HG03103 (cell line): ENCODE results near the gene GOLPH3L.
A peak's percentile ranks its signal among the peaks of the same experiment; 100 is the strongest.
"Not testable (repeated sequence)": the region's sequence is repeated elsewhere in the genome, so short reads cannot be mapped to it uniquely, and the experiment has no call there.

Experiments used
- ATAC-seq: cut with Tn5 transposase; IDR thresholded peaks from one replicate; pipeline ENCODE4 v1.9.1; 2021; ENCODE audit warnings: low read depth; ENCODE audit not compliant: unreplicated experiment

GOLPH3L gene

GRCh38 chr1:150661156-150661555 lies 35.8 kb downstream of the GOLPH3L start:
- ATAC-seq, result no peak

- ATAC-seq, result no peak
Observed at GRCh38 chr1:150660584-150660983, 36.4 kb downstream of the GOLPH3L start.

- not testable (repeated sequence) for ATAC-seq
Observed at GRCh38 chr1:150657064-150657463, 39.9 kb downstream of the GOLPH3L start.

- not testable (repeated sequence) for ATAC-seq
Observed at GRCh38 chr1:150654635-150655034, 42.3 kb downstream of the GOLPH3L start.

- no peak for ATAC-seq
Observed at GRCh38 chr1:150650193-150650592, 46.8 kb downstream of the GOLPH3L start.

- ATAC-seq, result no peak
Observed at GRCh38 chr1:150649441-150650075, 47.4 kb downstream of the GOLPH3L start.

- ATAC-seq, result no peak
Observed at GRCh38 chr1:150642296-150642695, 54.7 kb downstream of the GOLPH3L start.

GRCh38 chr1:150641126-150641815 lies 55.7 kb downstream of the GOLPH3L start:
- not testable (repeated sequence) for ATAC-seq

GRCh38 chr1:150638430-150638829 lies 58.5 kb downstream of the GOLPH3L start:
- not testable (repeated sequence) for ATAC-seq

- not testable (repeated sequence) for ATAC-seq
Observed at GRCh38 chr1:150634839-150635622, 61.9 kb downstream of the GOLPH3L start.

- ATAC-seq, result peak; percentile 86
Observed at GRCh38 chr1:150629115-150629928, 67.6 kb downstream of the GOLPH3L start, which contains the start of gene ENSA. ENSA (minus strand) TSS chr1:150629612; CDS start chr1:150629470, 142 bp downstream.

- no peak for ATAC-seq
Observed at GRCh38 chr1:150628766-150629114, 68.2 kb downstream of the GOLPH3L start.

GRCh38 chr1:150627826-150628410 lies 69.0 kb downstream of the GOLPH3L start:
- no peak for ATAC-seq

GRCh38 chr1:150626150-150626549 lies 70.8 kb downstream of the GOLPH3L start:
- no peak for ATAC-seq

- not testable (repeated sequence) for ATAC-seq
Observed at GRCh38 chr1:150624546-150624945, 72.4 kb downstream of the GOLPH3L start.

- not testable (repeated sequence) for ATAC-seq
Observed at GRCh38 chr1:150624134-150624533, 72.8 kb downstream of the GOLPH3L start.

- ATAC-seq, result no peak
Observed at GRCh38 chr1:150622303-150622975, 74.5 kb downstream of the GOLPH3L start.

- no peak for ATAC-seq
Observed at GRCh38 chr1:150621497-150622302, 75.3 kb downstream of the GOLPH3L start.

- no peak for ATAC-seq
Observed at GRCh38 chr1:150620919-150621318, 76.0 kb downstream of the GOLPH3L start.
